SK-N-SH treated with all-trans-retinoic acid at 6 μM for 48 hours (cell line): ENCODE data around the gene CSNK1D.

Source experiments
- ATAC-seq: fragments of 200-7000 bp; cut with Tn5 transposase; 3 replicates; pipeline ENCODE4 v1.9.1; 2020; ENCODE audit warnings: mild to moderate bottlenecking, moderate library complexity
- BACH2 ChIP-seq: fragments of 250-450 bp; sonication (Bioruptor Pico); IDR thresholded peaks from 2 replicates; pipeline ENCODE4 v1.9.0; 2021; ENCODE audit warnings: mild to moderate bottlenecking, borderline replicate concordance
- CSDC2 ChIP-seq: fragments of 250-450 bp; sonication (Bioruptor Pico); IDR thresholded peaks from 2 replicates; pipeline ENCODE4 v1.5.0; 2020; ENCODE audit warnings: mild to moderate bottlenecking, moderate library complexity
- ESRRG ChIP-seq: fragments of 250-450 bp; sonication (Bioruptor Pico); IDR thresholded peaks from 2 replicates; pipeline ENCODE4 v1.6.1; 2021; ENCODE audit warnings: mild to moderate bottlenecking
- GLIS3 ChIP-seq: fragments of 250-450 bp; sonication (Bioruptor Pico); IDR thresholded peaks from 2 replicates; pipeline ENCODE4 v1.5.0; 2020; ENCODE audit warnings: mild to moderate bottlenecking, moderate library complexity
- ISL1 ChIP-seq: fragments of 250-450 bp; sonication (Bioruptor Pico); IDR thresholded peaks from 2 replicates; pipeline ENCODE4 v2.1.2; 2022; ENCODE audit warnings: mild to moderate bottlenecking, moderate library complexity
- OSR1 ChIP-seq: fragments of 250-450 bp; sonication (Bioruptor Pico); IDR thresholded peaks from 2 replicates; pipeline ENCODE4 v1.8.0; 2022; ENCODE audit warnings: moderate library complexity, mild to moderate bottlenecking, inconsistent platforms
- PPARA ChIP-seq: fragments of 250-450 bp; sonication (Bioruptor Pico); IDR thresholded peaks from 2 replicates; pipeline ENCODE4 v1.5.0; 2020; ENCODE audit warnings: mild to moderate bottlenecking, borderline replicate concordance
- SNAI2 ChIP-seq: fragments of 250-450 bp; sonication (Bioruptor Pico); IDR thresholded peaks from 2 replicates; pipeline ENCODE4 v1.5.0; 2020; ENCODE audit warnings: mild to moderate bottlenecking, moderate library complexity
- TCF4 ChIP-seq: fragments of 250-450 bp; sonication (Bioruptor Pico); IDR thresholded peaks from 2 replicates; pipeline ENCODE4 v1.8.0; 2021; ENCODE audit warnings: mild to moderate bottlenecking, moderate library complexity, borderline replicate concordance
- TOX ChIP-seq: fragments of 250-450 bp; sonication (Bioruptor Pico); IDR thresholded peaks from 2 replicates; pipeline ENCODE4 v1.8.0; 2021; ENCODE audit warnings: mild to moderate bottlenecking, moderate library complexity, borderline replicate concordance
- ZC3H10 ChIP-seq: fragments of 250-450 bp; sonication (Bioruptor Pico); IDR thresholded peaks from 2 replicates; pipeline ENCODE4 v1.5.1; 2021; ENCODE audit warnings: mild to moderate bottlenecking, moderate library complexity
- ZFP3 ChIP-seq: fragments of 250-450 bp; sonication (Bioruptor Pico); IDR thresholded peaks from 2 replicates; pipeline ENCODE4 v1.5.0; 2020; ENCODE audit warnings: mild to moderate bottlenecking, moderate library complexity
- ZFP30 ChIP-seq: fragments of 450-650 bp; formaldehyde crosslinking; IDR thresholded peaks from 2 replicates; pipeline ENCODE4 v1.5.0; 2022; ENCODE audit warnings: mild to moderate bottlenecking, moderate library complexity
- ZNF565 ChIP-seq: fragments of 450-650 bp; formaldehyde crosslinking; conservative IDR thresholded peaks from 2 replicates; pipeline ENCODE4 v1.5.0; 2020; ENCODE audit warnings: low read depth, mild to moderate bottlenecking, moderate library complexity
- ZNF70 ChIP-seq: fragments of 450-650 bp; formaldehyde crosslinking; IDR thresholded peaks from 2 replicates; pipeline ENCODE4 v1.5.0; 2020; ENCODE audit warnings: mild to moderate bottlenecking, moderate library complexity
- ZNF8 ChIP-seq: fragments of 450-650 bp; formaldehyde crosslinking; IDR thresholded peaks from 2 replicates; pipeline ENCODE4 v1.5.0; 2020; ENCODE audit warnings: mild to moderate bottlenecking, moderate library complexity
- TF ChIP-seq, protein P1 (sequence below): fragments of 250-450 bp; sonication (Bioruptor Pico); IDR thresholded peaks from 2 replicates; pipeline ENCODE4 v1.8.0; 2020; ENCODE audit warnings: mild to moderate bottlenecking, moderate library complexity, borderline replicate concordance
- TF ChIP-seq, protein P2 (sequence below): fragments of 250-450 bp; sonication (Bioruptor Pico); IDR thresholded peaks from 2 replicates; pipeline ENCODE4 v1.5.1; 2020; ENCODE audit warnings: low read depth, mild to moderate bottlenecking, moderate library complexity
- TF ChIP-seq, protein P3 (sequence below): fragments of 250-450 bp; sonication (Bioruptor Pico); IDR thresholded peaks from 2 replicates; pipeline ENCODE4 v1.5.0; 2020; ENCODE audit warnings: mild to moderate bottlenecking, moderate library complexity
- TF ChIP-seq, protein P4 (sequence below): fragments of 250-450 bp; sonication (Bioruptor Pico); IDR thresholded peaks from 2 replicates; pipeline ENCODE4 v1.8.0; 2021; ENCODE audit warnings: low read depth, mild to moderate bottlenecking, moderate library complexity, borderline replicate concordance
- TF ChIP-seq, protein P5 (sequence below): fragments of 250-450 bp; sonication (Bioruptor Pico); IDR thresholded peaks from 2 replicates; pipeline ENCODE4 v1.5.1; 2021; ENCODE audit warnings: mild to moderate bottlenecking, moderate library complexity

Gene CSNK1D

DNA sequence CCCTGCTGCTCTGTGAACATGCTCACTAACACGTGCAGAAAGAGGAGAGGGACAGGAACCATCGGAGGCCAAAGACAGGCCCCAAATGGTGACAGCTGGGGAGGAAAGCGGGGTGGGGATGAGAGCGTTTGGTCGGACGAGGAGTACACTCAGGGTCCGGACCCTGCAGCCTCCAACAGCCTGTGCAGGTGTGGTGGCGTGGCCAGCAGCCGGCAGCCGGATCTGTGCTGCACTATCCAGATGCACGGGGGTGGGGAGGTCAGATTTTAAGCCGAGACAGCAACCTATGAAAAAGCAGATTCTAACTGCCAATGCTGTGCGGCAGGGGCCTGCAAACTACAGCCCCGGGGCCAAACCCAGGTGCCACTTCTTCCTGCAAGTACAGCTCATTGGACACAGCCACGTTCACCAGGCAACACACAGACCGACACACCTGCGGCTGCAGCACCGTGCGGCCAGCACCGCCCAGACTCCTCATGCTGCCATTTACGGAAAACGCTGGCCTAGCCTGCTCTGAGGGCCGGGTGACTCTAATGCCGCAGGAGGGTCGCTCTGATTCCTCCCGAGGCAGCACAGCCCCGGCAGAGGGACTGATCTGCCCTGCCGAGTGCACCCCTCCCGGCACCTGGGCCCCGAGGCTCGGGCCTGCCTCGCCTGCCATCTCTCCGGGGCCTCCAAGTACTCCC is 23.5 kb downstream of the CSNK1D start:
- TF ChIP-seq TOX (no peak), CSDC2 (CRISPR knock-in tag) (no peak), ZNF8 (no peak), ZC3H10 (CRISPR knock-in tag) (no peak), TCF4 (no peak), SNAI2 (CRISPR knock-in tag) (no peak), PPARA (CRISPR knock-in tag) (no peak), ZFP3 (CRISPR knock-in tag) (no peak), ZNF70 (CRISPR knock-in tag) (no peak)
- TF ChIP-seq, protein P1, sequence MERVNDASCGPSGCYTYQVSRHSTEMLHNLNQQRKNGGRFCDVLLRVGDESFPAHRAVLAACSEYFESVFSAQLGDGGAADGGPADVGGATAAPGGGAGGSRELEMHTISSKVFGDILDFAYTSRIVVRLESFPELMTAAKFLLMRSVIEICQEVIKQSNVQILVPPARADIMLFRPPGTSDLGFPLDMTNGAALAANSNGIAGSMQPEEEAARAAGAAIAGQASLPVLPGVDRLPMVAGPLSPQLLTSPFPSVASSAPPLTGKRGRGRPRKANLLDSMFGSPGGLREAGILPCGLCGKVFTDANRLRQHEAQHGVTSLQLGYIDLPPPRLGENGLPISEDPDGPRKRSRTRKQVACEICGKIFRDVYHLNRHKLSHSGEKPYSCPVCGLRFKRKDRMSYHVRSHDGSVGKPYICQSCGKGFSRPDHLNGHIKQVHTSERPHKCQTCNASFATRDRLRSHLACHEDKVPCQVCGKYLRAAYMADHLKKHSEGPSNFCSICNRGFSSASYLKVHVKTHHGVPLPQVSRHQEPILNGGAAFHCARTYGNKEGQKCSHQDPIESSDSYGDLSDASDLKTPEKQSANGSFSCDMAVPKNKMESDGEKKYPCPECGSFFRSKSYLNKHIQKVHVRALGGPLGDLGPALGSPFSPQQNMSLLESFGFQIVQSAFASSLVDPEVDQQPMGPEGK (CRISPR knock-in tag) = no peak
- TF ChIP-seq, protein P2, sequence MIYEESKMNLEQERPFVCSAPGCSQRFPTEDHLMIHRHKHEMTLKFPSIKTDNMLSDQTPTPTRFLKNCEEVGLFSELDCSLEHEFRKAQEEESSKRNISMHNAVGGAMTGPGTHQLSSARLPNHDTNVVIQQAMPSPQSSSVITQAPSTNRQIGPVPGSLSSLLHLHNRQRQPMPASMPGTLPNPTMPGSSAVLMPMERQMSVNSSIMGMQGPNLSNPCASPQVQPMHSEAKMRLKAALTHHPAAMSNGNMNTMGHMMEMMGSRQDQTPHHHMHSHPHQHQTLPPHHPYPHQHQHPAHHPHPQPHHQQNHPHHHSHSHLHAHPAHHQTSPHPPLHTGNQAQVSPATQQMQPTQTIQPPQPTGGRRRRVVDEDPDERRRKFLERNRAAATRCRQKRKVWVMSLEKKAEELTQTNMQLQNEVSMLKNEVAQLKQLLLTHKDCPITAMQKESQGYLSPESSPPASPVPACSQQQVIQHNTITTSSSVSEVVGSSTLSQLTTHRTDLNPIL (CRISPR knock-in tag) = no peak
- no peak for ATAC-seq

DNA sequence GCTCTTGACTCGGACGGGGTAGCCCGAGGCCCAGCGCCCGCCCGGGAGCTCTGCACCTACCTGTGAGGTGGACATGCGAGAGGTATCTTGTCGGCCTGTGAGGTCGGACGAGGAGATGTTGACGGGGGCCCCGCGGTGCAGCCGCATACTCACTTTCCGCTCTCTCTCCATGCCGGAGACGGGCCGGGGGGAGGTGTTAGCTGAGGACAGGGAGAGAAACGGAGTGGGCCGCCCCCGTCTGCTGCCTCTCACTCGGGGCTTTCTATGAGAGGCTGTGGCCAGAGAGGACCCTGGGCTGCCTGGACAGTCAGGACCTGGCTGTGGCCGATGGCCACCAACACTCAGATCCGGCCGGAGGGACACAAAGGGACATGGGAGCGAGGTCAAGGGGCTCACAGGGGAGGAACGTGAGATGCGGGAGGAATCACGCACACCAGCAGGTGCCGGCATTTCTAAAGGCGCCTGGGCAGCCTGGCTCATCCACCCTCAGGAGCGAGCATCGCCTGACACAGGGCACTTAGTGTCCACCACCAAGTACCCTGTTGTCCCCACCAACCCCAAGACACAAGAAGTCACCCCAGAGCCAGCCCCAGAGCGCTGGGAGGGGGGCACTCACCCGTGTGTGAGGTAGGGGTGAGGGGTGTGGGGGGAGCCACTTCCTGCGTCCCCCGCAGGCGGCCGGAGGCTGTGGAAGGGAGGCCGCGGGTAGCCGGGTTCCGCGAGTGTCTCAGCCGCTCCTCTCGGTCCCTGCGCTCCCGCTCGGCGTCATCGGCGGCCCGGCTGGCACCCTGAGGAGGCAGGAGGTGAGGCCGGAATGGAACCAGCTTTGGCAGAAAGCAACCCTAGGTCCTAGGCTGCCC is 24.5 kb downstream of the CSNK1D start:
- no peak for TF ChIP-seq SNAI2 (CRISPR knock-in tag)
- TF ChIP-seq ESRRG (CRISPR knock-in tag) = no peak
- TF ChIP-seq TCF4 = no peak
- TF ChIP-seq ZC3H10 (CRISPR knock-in tag) = no peak
- TF ChIP-seq ZFP30 = no peak
- TF ChIP-seq, protein P3, sequence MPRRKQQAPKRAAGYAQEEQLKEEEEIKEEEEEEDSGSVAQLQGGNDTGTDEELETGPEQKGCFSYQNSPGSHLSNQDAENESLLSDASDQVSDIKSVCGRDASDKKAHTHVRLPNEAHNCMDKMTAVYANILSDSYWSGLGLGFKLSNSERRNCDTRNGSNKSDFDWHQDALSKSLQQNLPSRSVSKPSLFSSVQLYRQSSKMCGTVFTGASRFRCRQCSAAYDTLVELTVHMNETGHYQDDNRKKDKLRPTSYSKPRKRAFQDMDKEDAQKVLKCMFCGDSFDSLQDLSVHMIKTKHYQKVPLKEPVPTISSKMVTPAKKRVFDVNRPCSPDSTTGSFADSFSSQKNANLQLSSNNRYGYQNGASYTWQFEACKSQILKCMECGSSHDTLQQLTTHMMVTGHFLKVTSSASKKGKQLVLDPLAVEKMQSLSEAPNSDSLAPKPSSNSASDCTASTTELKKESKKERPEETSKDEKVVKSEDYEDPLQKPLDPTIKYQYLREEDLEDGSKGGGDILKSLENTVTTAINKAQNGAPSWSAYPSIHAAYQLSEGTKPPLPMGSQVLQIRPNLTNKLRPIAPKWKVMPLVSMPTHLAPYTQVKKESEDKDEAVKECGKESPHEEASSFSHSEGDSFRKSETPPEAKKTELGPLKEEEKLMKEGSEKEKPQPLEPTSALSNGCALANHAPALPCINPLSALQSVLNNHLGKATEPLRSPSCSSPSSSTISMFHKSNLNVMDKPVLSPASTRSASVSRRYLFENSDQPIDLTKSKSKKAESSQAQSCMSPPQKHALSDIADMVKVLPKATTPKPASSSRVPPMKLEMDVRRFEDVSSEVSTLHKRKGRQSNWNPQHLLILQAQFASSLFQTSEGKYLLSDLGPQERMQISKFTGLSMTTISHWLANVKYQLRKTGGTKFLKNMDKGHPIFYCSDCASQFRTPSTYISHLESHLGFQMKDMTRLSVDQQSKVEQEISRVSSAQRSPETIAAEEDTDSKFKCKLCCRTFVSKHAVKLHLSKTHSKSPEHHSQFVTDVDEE (CRISPR knock-in tag) = no peak
- TF ChIP-seq ZNF565 (CRISPR knock-in tag) = no peak
- no peak for TF ChIP-seq OSR1
- no peak for ATAC-seq

DNA sequence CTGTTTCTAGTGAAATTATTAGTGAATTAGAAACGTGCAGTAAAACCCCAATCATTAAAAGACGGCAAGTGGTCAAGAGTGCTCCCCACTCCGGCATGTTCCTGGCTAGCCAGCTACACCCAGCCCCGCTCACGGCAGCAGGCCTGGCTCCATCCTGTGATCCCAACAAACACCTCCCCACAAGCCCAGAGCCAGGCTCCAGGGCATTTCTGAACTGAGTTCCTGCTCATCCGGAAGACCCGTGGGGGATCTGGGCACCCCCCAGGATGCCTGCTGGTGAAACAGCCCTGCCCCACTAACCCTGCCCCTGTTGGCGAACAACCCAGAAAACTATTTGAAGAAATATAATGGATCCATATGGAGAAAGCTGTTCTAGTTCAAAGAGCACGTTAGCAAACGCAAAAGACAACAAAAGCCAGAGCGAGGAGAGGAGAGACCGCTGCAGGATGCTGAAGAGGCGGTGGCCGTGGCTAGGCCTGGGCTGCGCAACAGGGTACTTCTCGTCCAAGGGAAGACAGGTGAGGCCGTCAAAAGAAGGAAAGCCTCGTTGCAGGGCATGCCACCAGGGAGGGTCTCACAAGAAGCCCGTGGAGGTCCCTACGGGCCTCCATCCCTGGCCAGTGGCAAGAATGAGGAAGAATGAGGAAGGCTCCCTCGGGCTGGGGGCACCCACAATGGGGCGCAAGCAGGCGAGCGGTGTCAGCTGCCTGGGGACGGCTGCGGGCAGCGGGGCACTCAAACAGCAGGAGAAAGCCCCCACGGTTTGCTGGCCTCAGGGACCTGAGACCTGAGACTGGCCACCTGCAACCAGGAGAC is 25.4 kb downstream of the CSNK1D start:
- no peak for ATAC-seq
- TF ChIP-seq, protein P2 (CRISPR knock-in tag) = no peak
- TF ChIP-seq GLIS3 (CRISPR knock-in tag) (no peak), CSDC2 (CRISPR knock-in tag) (no peak)

DNA sequence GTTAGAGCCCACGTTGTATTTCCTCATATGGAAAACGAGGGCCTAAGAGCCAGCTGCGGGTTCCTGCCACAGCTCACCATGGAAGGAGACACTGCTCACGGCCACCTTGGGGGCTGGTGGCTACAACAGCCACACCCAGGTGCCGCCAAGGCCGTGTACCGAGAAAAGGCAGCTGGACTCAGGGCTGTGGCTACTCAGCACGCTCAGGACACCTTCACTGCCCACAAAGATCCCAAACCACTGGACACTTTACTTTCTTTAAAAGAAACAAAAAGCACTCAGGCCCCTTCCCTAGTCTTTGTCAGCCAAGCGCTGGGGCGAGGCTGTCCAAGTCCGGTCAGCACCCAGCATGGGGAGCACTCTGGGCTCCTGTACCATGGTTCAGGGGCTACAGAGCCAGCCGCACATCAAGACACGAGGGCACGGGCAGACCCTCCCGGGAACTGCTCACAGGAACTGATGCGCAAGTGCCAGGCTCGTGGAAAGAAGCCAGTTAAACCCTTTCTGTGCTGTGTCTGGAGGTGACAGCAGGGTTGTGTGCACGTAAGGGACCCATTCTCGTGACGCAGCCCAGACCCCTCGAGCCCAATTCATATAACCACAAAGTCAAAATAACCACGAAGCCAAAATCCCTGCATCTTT is 26.2 kb downstream of the CSNK1D start:
- no peak for ATAC-seq
- no peak for TF ChIP-seq ESRRG (CRISPR knock-in tag)
- TF ChIP-seq, protein P4, sequence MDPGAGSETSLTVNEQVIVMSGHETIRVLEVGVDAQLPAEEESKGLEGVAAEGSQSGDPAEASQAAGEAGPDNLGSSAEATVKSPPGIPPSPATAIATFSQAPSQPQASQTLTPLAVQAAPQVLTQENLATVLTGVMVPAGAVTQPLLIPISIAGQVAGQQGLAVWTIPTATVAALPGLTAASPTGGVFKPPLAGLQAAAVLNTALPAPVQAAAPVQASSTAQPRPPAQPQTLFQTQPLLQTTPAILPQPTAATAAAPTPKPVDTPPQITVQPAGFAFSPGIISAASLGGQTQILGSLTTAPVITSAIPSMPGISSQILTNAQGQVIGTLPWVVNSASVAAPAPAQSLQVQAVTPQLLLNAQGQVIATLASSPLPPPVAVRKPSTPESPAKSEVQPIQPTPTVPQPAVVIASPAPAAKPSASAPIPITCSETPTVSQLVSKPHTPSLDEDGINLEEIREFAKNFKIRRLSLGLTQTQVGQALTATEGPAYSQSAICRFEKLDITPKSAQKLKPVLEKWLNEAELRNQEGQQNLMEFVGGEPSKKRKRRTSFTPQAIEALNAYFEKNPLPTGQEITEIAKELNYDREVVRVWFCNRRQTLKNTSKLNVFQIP (CRISPR knock-in tag) = no peak
- TF ChIP-seq ZC3H10 (CRISPR knock-in tag) = no peak
- TF ChIP-seq SNAI2 (CRISPR knock-in tag) = no peak
- TF ChIP-seq OSR1 = no peak
- no peak for TF ChIP-seq ZNF565 (CRISPR knock-in tag)
- no peak for TF ChIP-seq GLIS3 (CRISPR knock-in tag)
- TF ChIP-seq ZFP3 (CRISPR knock-in tag) = no peak
- TF ChIP-seq, protein P5, sequence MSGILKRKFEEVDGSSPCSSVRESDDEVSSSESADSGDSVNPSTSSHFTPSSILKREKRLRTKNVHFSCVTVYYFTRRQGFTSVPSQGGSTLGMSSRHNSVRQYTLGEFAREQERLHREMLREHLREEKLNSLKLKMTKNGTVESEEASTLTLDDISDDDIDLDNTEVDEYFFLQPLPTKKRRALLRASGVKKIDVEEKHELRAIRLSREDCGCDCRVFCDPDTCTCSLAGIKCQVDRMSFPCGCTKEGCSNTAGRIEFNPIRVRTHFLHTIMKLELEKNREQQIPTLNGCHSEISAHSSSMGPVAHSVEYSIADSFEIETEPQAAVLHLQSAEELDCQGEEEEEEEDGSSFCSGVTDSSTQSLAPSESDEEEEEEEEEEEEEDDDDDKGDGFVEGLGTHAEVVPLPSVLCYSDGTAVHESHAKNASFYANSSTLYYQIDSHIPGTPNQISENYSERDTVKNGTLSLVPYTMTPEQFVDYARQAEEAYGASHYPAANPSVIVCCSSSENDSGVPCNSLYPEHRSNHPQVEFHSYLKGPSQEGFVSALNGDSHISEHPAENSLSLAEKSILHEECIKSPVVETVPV (CRISPR knock-in tag) = no peak
- no peak for TF ChIP-seq ZNF8
- TF ChIP-seq TCF4 = no peak
- TF ChIP-seq BACH2 = no peak
- TF ChIP-seq TOX = no peak
- no peak for TF ChIP-seq ZFP30
- no peak for TF ChIP-seq ISL1
